AG04449 (cell line): ENCODE measurements around the gene TMEM41B.

Experiments
- CTCF ChIA-PET: fragments of 350-600 bp; formaldehyde crosslinking; extraction: SDS; loops from one replicate; lab custom pipeline; 2021; ENCODE audit warnings: antibody characterized with exemption; lab: Yijun Ruan, JAX
- POLR2A ChIA-PET: fragments of 400-600, 350-600 bp; formaldehyde crosslinking; extraction: SDS; loops from one replicate; lab custom pipeline; 2020; ENCODE audit warnings: antibody characterized with exemption, inconsistent platforms; lab: Yijun Ruan, JAX
- DNase-seq: peaks from one replicate; pipeline ENCODE4 v3.0.0-alpha.2; 2010; ENCODE audit warnings: low read depth, low spot score
- H3K4me3 ChIP-seq: 2 replicates; pipeline ENCODE4 v1.5.1; 2011; ENCODE audit warnings: low read depth, mild to moderate bottlenecking, control low read depth, low read length
- TF ChIP-seq, protein P1 (sequence below): IDR thresholded peaks from one replicate; pipeline ENCODE4 v1.5.1; 2011; ENCODE audit warnings: mild to moderate bottlenecking, moderate library complexity, low read length, control low read depth, inconsistent platforms; ENCODE audit not compliant: insufficient read depth; ENCODE audit errors: missing control alignments

Gene TMEM41B

DNA sequence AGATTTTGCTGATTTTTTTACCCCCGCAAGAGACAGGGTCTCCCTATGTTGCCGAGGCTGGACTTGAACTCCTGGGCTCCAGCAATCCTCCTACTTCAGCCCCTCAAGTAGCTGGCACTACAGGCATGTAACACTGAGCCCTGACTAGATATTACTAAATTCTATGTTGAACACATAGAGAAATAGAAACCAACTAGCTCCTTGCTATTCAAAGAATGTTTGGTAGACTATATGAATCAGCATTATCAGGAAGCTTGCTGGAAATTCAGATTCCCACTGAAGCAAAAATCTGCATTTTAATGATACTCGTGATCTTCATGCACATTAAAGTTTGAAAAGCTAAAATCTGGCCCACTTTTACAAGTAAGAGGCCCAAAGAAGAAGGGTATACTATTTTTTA lies 11.9 kb downstream of the TMEM41B start:
- DNase-seq, result peak; percentile 5
- ChIA-PET CTCF (interaction anchor here (0.6 to 1.4 kb wide), 2 partner anchors 9 to 82 kb away, joined by 3 to 4 read pairs; partner anchors contain the start of gene IPO7), POLR2A (interaction anchor here (0.5 to 0.9 kb wide), 2 partner anchors 50 to 83 kb away, joined by 3 read pairs; no protein-coding TSS in a partner anchor)
- TF ChIP-seq, protein P1, sequence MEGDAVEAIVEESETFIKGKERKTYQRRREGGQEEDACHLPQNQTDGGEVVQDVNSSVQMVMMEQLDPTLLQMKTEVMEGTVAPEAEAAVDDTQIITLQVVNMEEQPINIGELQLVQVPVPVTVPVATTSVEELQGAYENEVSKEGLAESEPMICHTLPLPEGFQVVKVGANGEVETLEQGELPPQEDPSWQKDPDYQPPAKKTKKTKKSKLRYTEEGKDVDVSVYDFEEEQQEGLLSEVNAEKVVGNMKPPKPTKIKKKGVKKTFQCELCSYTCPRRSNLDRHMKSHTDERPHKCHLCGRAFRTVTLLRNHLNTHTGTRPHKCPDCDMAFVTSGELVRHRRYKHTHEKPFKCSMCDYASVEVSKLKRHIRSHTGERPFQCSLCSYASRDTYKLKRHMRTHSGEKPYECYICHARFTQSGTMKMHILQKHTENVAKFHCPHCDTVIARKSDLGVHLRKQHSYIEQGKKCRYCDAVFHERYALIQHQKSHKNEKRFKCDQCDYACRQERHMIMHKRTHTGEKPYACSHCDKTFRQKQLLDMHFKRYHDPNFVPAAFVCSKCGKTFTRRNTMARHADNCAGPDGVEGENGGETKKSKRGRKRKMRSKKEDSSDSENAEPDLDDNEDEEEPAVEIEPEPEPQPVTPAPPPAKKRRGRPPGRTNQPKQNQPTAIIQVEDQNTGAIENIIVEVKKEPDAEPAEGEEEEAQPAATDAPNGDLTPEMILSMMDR, result no peak
- no peak overlapping the region for H3K4me3 ChIP-seq

DNA sequence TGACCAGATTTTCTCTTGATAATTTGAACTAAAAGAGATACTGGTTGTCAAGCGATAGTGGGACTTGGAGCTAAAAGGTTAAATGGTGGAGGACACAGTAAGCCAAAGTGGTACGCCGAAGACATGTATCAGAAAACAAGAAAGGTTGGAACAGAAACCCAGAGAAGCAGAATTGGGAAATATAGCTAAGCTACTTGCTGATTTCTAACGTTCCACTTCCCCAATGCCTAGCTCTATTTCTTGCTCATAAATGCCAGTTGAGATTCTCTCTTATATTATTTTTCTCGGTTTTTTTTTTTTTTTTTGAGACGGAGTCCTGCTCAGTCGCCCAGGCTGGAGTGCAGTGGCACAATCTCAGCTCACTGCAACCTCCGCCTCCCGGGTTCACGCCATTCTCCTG lies 12.7 kb downstream of the TMEM41B start:
- DNase-seq, result no peak
- H3K4me3 ChIP-seq, result no peak overlapping the region
- ChIA-PET CTCF (interaction anchor here (1.0 to 1.4 kb wide), 2 partner anchors 9 to 13 kb away, joined by 4 read pairs; partner anchors contain the start of gene TMEM41B), POLR2A (no interaction called here)
- TF ChIP-seq, protein P1, result no peak

DNA sequence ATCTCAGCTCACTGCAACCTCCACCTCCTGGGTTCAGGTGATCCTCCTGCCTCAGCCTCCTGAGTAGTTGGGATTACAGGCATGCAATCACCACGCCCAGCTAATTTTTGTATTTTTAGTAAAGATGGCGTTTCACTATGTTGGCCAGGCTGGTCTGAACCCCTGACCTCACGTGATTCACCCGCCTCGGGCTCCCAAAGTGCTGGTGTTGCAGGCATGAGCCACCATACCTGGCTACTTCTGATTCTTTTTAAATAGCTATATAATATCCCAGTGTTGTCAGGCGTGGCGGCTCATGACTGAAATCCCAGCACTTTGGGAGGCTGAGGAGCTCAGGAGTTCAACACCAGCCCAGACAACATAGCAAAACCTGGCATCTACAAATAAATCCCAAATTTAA lies 20.7 kb downstream of the TMEM41B start:
- no peak overlapping the region for H3K4me3 ChIP-seq
- TF ChIP-seq, protein P1, result no peak
- DNase-seq, result no peak
- ChIA-PET POLR2A (no interaction called here), CTCF (interaction anchor here (0.7 kb wide), 1 partner anchor 397 kb away, joined by 3 read pairs; no protein-coding TSS in a partner anchor)

DNA sequence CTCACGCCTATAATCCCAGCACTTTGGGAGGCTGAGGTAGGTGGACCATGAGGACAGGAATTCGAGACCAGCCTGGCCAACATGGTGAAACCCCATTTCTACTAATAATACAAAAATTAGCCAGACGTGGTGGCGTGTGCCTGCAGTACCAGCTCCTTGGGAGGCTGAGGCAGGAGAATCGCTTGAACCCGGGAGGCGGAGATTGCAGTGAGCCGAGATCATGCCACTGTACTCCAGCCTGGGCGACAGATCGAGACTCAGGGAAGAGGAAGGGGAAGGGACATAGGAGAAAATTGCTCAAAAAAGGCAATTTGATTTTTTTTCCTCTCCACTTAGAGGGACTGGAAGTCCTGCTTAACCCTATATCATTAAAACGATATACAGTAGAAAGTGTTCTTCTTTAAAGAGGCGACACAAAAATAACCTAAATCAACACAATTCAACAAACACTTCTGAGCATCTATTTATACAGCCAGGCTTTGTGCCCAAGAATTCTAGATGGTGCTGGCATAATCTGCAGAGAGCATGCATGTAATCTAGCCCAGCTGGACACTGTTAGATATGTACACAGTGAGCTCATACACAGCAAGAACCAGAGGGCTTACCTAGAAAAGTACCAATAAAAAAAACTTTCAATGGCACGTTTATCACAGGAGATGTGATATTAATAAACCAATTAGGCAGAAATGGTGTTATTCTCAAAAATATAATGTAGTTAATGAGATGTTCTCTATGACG lies 28.4 kb downstream of the TMEM41B start:
- TF ChIP-seq, protein P1, result no peak
- ChIA-PET POLR2A (no interaction called here), CTCF (interaction anchor here (1.1 kb wide), 1 partner anchor 8 kb away, joined by 3 read pairs; no protein-coding TSS in a partner anchor)
- DNase-seq, result no peak
- no peak overlapping the region for H3K4me3 ChIP-seq

- CTCF ChIA-PET, result interaction anchor here (0.6 to 1.4 kb wide), 3 partner anchors 16 to 118 kb away, joined by 3 read pairs; partner anchors contain the start of gene DENND5A
- POLR2A ChIA-PET, result interaction anchor here (0.6 to 1.1 kb wide), 5 partner anchors 24 to 179 kb away, joined by 3 to 4 read pairs (median 3); no protein-coding TSS in a partner anchor
- H3K4me3 ChIP-seq, result no peak overlapping the region
- TF ChIP-seq, protein P1, result no peak
- DNase-seq, result peak; percentile 24
Measured at GRCh38 chr11:9280655-9281301, 33.6 kb downstream of the TMEM41B start.

DNA sequence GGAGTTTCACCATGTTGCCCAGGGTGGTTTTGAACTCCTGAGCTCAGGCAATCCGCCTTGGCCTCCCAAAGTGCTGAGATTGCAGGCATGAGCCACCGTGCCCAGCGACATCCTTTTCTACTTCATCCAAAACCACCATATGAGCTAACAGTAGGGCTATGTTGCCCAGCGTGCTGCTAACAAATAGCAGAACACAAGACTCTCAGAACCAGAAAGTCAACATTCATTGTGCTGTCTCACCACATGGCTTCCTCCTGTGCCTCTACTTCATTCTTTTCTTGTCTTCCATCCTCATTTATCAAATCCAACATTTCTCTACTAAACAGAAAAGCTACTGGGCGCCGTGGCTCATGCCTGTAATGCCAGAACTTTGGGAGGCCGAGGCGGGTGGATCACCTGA lies 37.2 kb downstream of the TMEM41B start:
- POLR2A ChIA-PET, result no interaction called here
- CTCF ChIA-PET, result no interaction called here
- no peak overlapping the region for H3K4me3 ChIP-seq
- no peak for DNase-seq
- TF ChIP-seq, protein P1, result no peak
